Measurements from ENCODE around the gene UBA3. TPM values are rescaled to one million over a fixed set of nuclear protein-coding genes. Genes with fewer than 3 reads are reported as not detected.

UBA3 gene
- polyA plus RNA-seq, 1 experiment = 111 TPM

GRCh38 chr3:69091389-69092029 lies 11.3 kb upstream of the UBA3 start:
- ChIA-PET CTCF (interaction anchor here (0.6 to 1.5 kb wide), 3 partner anchors 29 to 860 kb away, joined by 3 read pairs; no protein-coding TSS in a partner anchor), POLR2A (interaction anchor here (0.6 kb wide), 2 partner anchors 14 to 1630 kb away, joined by 5 to 6 read pairs; no protein-coding TSS in a partner anchor)
- TF ChIP-seq CTCF (IDR thresholded peaks at IDR 0.05; ENCODE audit: low read depth, low read length) = no peak
- H3K9me3 ChIP-seq (ENCODE audit: control insufficient read depth, insufficient read depth, low read length) = no peaks in the 10 kb centered on the region
- no peak overlapping the region for H3K4me3 ChIP-seq (ENCODE audit: low read depth, low read length)
- H3K27me3 ChIP-seq (ENCODE audit: control insufficient read depth, insufficient read depth, low read length) = no peaks in the 10 kb centered on the region
- H3K27ac ChIP-seq (ENCODE audit: low read depth, low read length) = no peak overlapping the region
- no peak for DNase-seq (ENCODE audit: low read depth, low spot score)

GRCh38 chr3:69090021-69090420 lies 9.9 kb upstream of the UBA3 start:
- POLR2A ChIA-PET = interaction anchor here (0.7 kb wide), 1 partner anchor 11 kb away, joined by 8 read pairs; no protein-coding TSS in a partner anchor
- Histone ChIP-seq H3K27me3 (ENCODE audit: control insufficient read depth, insufficient read depth, low read length) (no peaks in the 10 kb centered on the region), H3K27ac (ENCODE audit: low read depth, low read length) (peak overlapping the region; percentile 54), H3K9me3 (ENCODE audit: control insufficient read depth, insufficient read depth, low read length) (no peaks in the 10 kb centered on the region), H3K4me3 (ENCODE audit: low read depth, low read length) (no peak overlapping the region)
- no peak for TF ChIP-seq CTCF (IDR thresholded peaks at IDR 0.05; ENCODE audit: low read depth, low read length)
- CTCF ChIA-PET = interaction anchor here (1.0 to 1.9 kb wide), 3 partner anchors 30 to 216 kb away, joined by 3 to 13 read pairs (median 5); partner anchors contain the start of gene EOGT
- DNase-seq (ENCODE audit: low read depth, low spot score) = peak; percentile 52

GRCh38 chr3:69088063-69088462 lies 7.9 kb upstream of the UBA3 start:
- peak; percentile 13; the same call in 1 of the 2 replicates for TF ChIP-seq CTCF (IDR thresholded peaks at IDR 0.05; ENCODE audit: low read depth, low read length)
- DNase-seq (ENCODE audit: low read depth, low spot score) = no peak
- Histone ChIP-seq H3K27me3 (ENCODE audit: control insufficient read depth, insufficient read depth, low read length) (no peaks in the 10 kb centered on the region), H3K4me3 (ENCODE audit: low read depth, low read length) (peak overlapping the region; percentile 18; the same call in 1 of the 2 replicates), H3K9me3 (ENCODE audit: control insufficient read depth, insufficient read depth, low read length) (no peaks in the 10 kb centered on the region), H3K27ac (ENCODE audit: low read depth, low read length) (no peak overlapping the region)
- CTCF ChIA-PET = no interaction called here
- POLR2A ChIA-PET = no interaction called here

- Histone ChIP-seq H3K9me3 (ENCODE audit: control insufficient read depth, insufficient read depth, low read length) (no peaks in the 10 kb centered on the region), H3K27ac (ENCODE audit: low read depth, low read length) (peak overlapping the region; percentile 83), H3K4me3 (ENCODE audit: low read depth, low read length) (peak overlapping the region; percentile 95), H3K27me3 (ENCODE audit: control insufficient read depth, insufficient read depth, low read length) (no peaks in the 10 kb centered on the region)
- CTCF ChIA-PET = no interaction called here
- DNase-seq (ENCODE audit: low read depth, low spot score) = no peak
- POLR2A ChIA-PET = interaction anchor here (0.7 kb wide), 1 partner anchor 762 kb away, joined by 5 read pairs; no protein-coding TSS in a partner anchor
- no peak for TF ChIP-seq CTCF (IDR thresholded peaks at IDR 0.05; ENCODE audit: low read depth, low read length)
Observed at GRCh38 chr3:69087030-69087791, 7.0 kb upstream of the UBA3 start.
